Esophagus squamous epithelium (tissue), 4 donors: ENCODE results near the gene CTSD.

Experiments
- POLR2A ChIP-seq, 4 donors: fragments of 450-650 bp; IDR thresholded peaks; one replicate each; pipeline ENCODE4 v1.6.1; 2017; ENCODE audit warnings: antibody characterized with exemption in 4 of 4, mild to moderate bottlenecking in 4 of 4, moderate library complexity in 3 of 4
- TF ChIP-seq, protein P1 (sequence below), 6 experiments: fragments of 450-650 bp in 4 of 6; fragments of 200-600 bp in 2 of 6; sonication (generic) in 2 of 6; IDR thresholded peaks; one replicate each; pipeline ENCODE4 v1.5.1; 2016 to 2019; ENCODE audit warnings: antibody characterized with exemption in 6 of 6, mild to moderate bottlenecking in 4 of 6, moderate library complexity in 4 of 6

DNA sequence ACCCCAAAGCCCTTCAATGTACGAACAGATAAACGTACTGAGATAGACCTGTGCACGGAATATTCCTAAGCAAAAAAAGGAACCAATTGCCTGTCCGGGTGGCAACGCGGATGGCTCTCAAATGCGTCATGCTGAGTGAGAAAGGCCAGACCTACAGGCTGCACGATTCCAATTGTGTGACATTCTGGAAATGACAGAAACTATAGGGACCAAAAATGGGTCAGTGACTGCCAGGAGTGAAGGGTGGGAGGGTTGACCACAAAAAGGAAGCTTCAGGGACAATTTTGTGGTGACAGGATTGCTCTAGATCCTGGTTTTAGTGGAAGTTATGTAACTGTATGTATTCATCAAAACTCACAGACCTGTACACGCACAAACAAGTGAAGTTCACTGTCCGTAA is 47.0 kb upstream of the CTSD start:
- TF ChIP-seq, protein P1, sequence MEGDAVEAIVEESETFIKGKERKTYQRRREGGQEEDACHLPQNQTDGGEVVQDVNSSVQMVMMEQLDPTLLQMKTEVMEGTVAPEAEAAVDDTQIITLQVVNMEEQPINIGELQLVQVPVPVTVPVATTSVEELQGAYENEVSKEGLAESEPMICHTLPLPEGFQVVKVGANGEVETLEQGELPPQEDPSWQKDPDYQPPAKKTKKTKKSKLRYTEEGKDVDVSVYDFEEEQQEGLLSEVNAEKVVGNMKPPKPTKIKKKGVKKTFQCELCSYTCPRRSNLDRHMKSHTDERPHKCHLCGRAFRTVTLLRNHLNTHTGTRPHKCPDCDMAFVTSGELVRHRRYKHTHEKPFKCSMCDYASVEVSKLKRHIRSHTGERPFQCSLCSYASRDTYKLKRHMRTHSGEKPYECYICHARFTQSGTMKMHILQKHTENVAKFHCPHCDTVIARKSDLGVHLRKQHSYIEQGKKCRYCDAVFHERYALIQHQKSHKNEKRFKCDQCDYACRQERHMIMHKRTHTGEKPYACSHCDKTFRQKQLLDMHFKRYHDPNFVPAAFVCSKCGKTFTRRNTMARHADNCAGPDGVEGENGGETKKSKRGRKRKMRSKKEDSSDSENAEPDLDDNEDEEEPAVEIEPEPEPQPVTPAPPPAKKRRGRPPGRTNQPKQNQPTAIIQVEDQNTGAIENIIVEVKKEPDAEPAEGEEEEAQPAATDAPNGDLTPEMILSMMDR (IDR thresholded peaks at IDR 0.05) = no peak
- no peak for TF ChIP-seq POLR2A (IDR thresholded peaks at IDR 0.05)
